ENCODE results near the gene TRAF1. TPM values are rescaled to one million over a fixed set of nuclear protein-coding genes. Genes with fewer than 3 reads are reported as not detected.

The TRAF1 gene
- total and polyA plus RNA-seq, 2 of the 13 experiments (the other 11 are each of a cell fraction or from before 2014, with no cell fraction given) = 0.44 to 1.0 TPM

- BruUV-seq (replicated peaks) = no TSS peak
- no peaks in the 10 kb centered on the region for H4K20me1 ChIP-seq (ENCODE audit: insufficient read depth, low read length)
- no peak overlapping the region for H3K9ac ChIP-seq (ENCODE audit: insufficient read depth, low read depth, low read length)
- CTCF ChIA-PET (ENCODE audit: low intra/inter-chr PET ratio, low total read pairs) = no interaction called here
- intact Hi-C loops (cut with micrococcal nuclease; ENCODE audit: unreplicated experiment) = loop anchor here (5.0 kb wide), 1 partner anchor 34 kb away; the partner anchor contains the start of gene TRAF1
- H3K4me1 ChIP-seq (ENCODE audit: insufficient read depth, low read length) = peaks cover 48% of the 10 kb centered on the region
- peak; percentile 81 for TF ChIP-seq ZNF629 (CRISPR knock-in tag; conservative IDR thresholded peaks at IDR 0.05)
- TF ChIP-seq NR2F6 (IDR thresholded peaks at IDR 0.05) = 0 out of 2 replicates have a peak, but pooled peaks have one; percentile 4
- no peak for TF ChIP-seq NR2F6 (CRISPR knock-in tag; IDR thresholded peaks at IDR 0.05)
- TF ChIP-seq HNF1A (IDR thresholded peaks at IDR 0.05; ENCODE audit: low read depth) = no peak
- TF ChIP-seq HNF1A (CRISPR knock-in tag; IDR thresholded peaks at IDR 0.05; ENCODE audit: borderline replicate concordance) = no peak
- no peak for FAIRE-seq
- H3K27me3 ChIP-seq (ENCODE audit: control insufficient read depth in 1 of 2, insufficient read depth in 2 of 2, low read length in 2 of 2) = peaks cover 3 to 14% of the 10 kb centered on the region in 2 experiments; a peak in 2 of 5 replicates
- no peaks in the 10 kb centered on the region for H3K36me3 ChIP-seq (replicated peaks in 1 of 2; ENCODE audit: control insufficient read depth in 1 of 2, insufficient read depth in 2 of 2, low read length in 2 of 2)
- H3K27ac ChIP-seq (ENCODE audit: extremely low read length, insufficient read depth, low read length) = no peak overlapping the region
- POLR2A ChIA-PET = no interaction called here
- WGBS (ENCODE audit: low lambda C conversion rate) = 13% methylated on average over 6 of the region's 6 CpGs
- no peak for ATAC-seq
- DNase-seq (ENCODE audit: low spot score) = no peak
- H3K4me3 ChIP-seq (replicated peaks in 1 of 3; ENCODE audit: insufficient read depth in 1 of 3, low read depth in 2 of 3, low read length in 3 of 3) = no peak overlapping the region
- H3K9me3 ChIP-seq (ENCODE audit: low read length) = no peaks in the 10 kb centered on the region
- no peaks in the 10 kb centered on the region for H3K79me2 ChIP-seq (ENCODE audit: insufficient read depth, low read length)
- no peak overlapping the region for H3K4me2 ChIP-seq (ENCODE audit: low read depth, low read length)
- in situ Hi-C loops (cut with HindIII; ENCODE audit: extremely low pct_ligation_motif_present, low pct_unique_long_range_greater_than_20kb) = no loop called here
- no peak overlapping the region for H2AFZ ChIP-seq (ENCODE audit: low read length)
Measured at GRCh38 chr9:120892748-120893610, 33.6 kb downstream of the TRAF1 start.

All from HepG2 (cell line).